ENCODE results near the gene CCR7. TPM values are rescaled to one million over a fixed set of nuclear protein-coding genes. Genes with fewer than 3 reads are reported as not detected.
A peak's percentile ranks its signal among the peaks of the same experiment; 100 is the strongest.

The CCR7 gene
- total RNA-seq, 1 experiment from 2014 or later: 0.57 TPM

GRCh38 chr17:40524243-40524965 lies 40.9 kb downstream of the CCR7 start:
- peaks cover 3% of the 10 kb centered on the region; the same call in 1 of the 2 replicates for H3K4me1 Mint-ChIP-seq
- POLR2A ChIA-PET: interaction anchor here (1.1 kb wide), 1 partner anchor 9 kb away, joined by 3 read pairs; no protein-coding TSS in a partner anchor
- CTCF ChIA-PET: interaction anchor here (0.8 to 2.7 kb wide), 6 partner anchors 9 to 166 kb away, joined by 3 to 20 read pairs (median 4); partner anchors contain the start of gene IGFBP4

DNA sequence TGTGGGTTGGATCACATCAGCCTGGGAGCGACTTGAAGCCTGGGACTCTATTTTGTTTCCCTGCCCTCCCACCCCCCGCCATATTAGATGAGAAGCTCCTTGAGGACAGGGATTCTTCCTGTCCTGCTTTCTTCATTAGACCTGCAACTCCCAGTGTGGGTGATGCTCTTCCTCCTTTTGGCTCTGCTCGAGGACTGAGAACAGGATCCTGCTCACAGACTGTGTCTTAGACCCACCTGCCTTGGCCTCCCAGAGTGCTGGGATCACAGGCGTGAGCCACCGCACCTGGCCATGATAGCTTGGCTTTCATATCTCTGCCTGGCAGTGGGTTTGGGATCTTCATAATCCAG lies 42.3 kb downstream of the CCR7 start:
- Mint-ChIP-seq H3K4me3 (no peak overlapping the region), H3K27ac (no peak overlapping the region), H3K36me3 (peaks cover 14% of the 10 kb centered on the region), H3K9me3 (peaks cover 15% of the 10 kb centered on the region), H3K27me3 (ENCODE audit: low read depth) (peaks cover 3% of the 10 kb centered on the region), H3K4me1 (peaks cover 10% of the 10 kb centered on the region)
- POLR2A ChIA-PET: interaction anchor here (0.8 kb wide), 1 partner anchor 47 kb away, joined by 3 read pairs; no protein-coding TSS in a partner anchor
- ATAC-seq (no peak), DNase-seq (ENCODE audit: low spot score) (no peak)
- CTCF ChIA-PET: interaction anchor here (0.7 to 2.7 kb wide), 5 partner anchors 9 to 47 kb away, joined by 3 to 20 read pairs (median 7); no protein-coding TSS in a partner anchor
- TF ChIP-seq ELF4 (CRISPR knock-in tag; IDR thresholded peaks at IDR 0.05; ENCODE audit: low read depth): no peak
- no peak for TF ChIP-seq ZNF416 (CRISPR knock-in tag; IDR thresholded peaks at IDR 0.05)
- TF ChIP-seq, protein P1, sequence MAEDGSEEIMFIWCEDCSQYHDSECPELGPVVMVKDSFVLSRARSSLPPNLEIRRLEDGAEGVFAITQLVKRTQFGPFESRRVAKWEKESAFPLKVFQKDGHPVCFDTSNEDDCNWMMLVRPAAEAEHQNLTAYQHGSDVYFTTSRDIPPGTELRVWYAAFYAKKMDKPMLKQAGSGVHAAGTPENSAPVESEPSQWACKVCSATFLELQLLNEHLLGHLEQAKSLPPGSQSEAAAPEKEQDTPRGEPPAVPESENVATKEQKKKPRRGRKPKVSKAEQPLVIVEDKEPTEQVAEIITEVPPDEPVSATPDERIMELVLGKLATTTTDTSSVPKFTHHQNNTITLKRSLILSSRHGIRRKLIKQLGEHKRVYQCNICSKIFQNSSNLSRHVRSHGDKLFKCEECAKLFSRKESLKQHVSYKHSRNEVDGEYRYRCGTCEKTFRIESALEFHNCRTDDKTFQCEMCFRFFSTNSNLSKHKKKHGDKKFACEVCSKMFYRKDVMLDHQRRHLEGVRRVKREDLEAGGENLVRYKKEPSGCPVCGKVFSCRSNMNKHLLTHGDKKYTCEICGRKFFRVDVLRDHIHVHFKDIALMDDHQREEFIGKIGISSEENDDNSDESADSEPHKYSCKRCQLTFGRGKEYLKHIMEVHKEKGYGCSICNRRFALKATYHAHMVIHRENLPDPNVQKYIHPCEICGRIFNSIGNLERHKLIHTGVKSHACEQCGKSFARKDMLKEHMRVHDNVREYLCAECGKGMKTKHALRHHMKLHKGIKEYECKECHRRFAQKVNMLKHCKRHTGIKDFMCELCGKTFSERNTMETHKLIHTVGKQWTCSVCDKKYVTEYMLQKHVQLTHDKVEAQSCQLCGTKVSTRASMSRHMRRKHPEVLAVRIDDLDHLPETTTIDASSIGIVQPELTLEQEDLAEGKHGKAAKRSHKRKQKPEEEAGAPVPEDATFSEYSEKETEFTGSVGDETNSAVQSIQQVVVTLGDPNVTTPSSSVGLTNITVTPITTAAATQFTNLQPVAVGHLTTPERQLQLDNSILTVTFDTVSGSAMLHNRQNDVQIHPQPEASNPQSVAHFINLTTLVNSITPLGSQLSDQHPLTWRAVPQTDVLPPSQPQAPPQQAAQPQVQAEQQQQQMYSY (CRISPR knock-in tag; IDR thresholded peaks at IDR 0.05): no peak
- no peak for TF ChIP-seq CBFB (CRISPR knock-in tag; IDR thresholded peaks at IDR 0.05; ENCODE audit: low read depth)
- no peak for TF ChIP-seq ZNF281 (CRISPR knock-in tag; IDR thresholded peaks at IDR 0.05)
- TF ChIP-seq HMGA2 (CRISPR knock-in tag; IDR thresholded peaks at IDR 0.05): no peak
- TF ChIP-seq GTF2I (CRISPR knock-in tag; conservative IDR thresholded peaks at IDR 0.05): no peak
- TF ChIP-seq, protein P2, sequence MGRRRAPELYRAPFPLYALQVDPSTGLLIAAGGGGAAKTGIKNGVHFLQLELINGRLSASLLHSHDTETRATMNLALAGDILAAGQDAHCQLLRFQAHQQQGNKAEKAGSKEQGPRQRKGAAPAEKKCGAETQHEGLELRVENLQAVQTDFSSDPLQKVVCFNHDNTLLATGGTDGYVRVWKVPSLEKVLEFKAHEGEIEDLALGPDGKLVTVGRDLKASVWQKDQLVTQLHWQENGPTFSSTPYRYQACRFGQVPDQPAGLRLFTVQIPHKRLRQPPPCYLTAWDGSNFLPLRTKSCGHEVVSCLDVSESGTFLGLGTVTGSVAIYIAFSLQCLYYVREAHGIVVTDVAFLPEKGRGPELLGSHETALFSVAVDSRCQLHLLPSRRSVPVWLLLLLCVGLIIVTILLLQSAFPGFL (CRISPR knock-in tag; IDR thresholded peaks at IDR 0.05; ENCODE audit: borderline replicate concordance): no peak
- TF ChIP-seq AFF4 (CRISPR knock-in tag; IDR thresholded peaks at IDR 0.05; ENCODE audit: borderline replicate concordance): no peak
- TF ChIP-seq, protein P3, sequence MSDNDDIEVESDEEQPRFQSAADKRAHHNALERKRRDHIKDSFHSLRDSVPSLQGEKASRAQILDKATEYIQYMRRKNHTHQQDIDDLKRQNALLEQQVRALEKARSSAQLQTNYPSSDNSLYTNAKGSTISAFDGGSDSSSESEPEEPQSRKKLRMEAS (CRISPR knock-in tag; IDR thresholded peaks at IDR 0.05): no peak

More at GRCh38 chr17:40524243-40524965, 40.9 kb downstream of the CCR7 start:
- H3K27me3 Mint-ChIP-seq (ENCODE audit: low read depth): peaks cover 3% of the 10 kb centered on the region
- H3K9me3 Mint-ChIP-seq: peaks cover 15% of the 10 kb centered on the region
- H3K27ac Mint-ChIP-seq: no peak overlapping the region
- H3K4me3 Mint-ChIP-seq: no peak overlapping the region
- TF ChIP-seq ATF1 (CRISPR knock-in tag; IDR thresholded peaks at IDR 0.05) (no peak), E2F5 (CRISPR knock-in tag; IDR thresholded peaks at IDR 0.05) (no peak)
- TF ChIP-seq, protein P4, sequence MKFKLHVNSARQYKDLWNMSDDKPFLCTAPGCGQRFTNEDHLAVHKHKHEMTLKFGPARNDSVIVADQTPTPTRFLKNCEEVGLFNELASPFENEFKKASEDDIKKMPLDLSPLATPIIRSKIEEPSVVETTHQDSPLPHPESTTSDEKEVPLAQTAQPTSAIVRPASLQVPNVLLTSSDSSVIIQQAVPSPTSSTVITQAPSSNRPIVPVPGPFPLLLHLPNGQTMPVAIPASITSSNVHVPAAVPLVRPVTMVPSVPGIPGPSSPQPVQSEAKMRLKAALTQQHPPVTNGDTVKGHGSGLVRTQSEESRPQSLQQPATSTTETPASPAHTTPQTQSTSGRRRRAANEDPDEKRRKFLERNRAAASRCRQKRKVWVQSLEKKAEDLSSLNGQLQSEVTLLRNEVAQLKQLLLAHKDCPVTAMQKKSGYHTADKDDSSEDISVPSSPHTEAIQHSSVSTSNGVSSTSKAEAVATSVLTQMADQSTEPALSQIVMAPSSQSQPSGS (CRISPR knock-in tag; IDR thresholded peaks at IDR 0.05; ENCODE audit: borderline replicate concordance, low read depth): no peak
- H3K36me3 Mint-ChIP-seq: peaks cover 14% of the 10 kb centered on the region
- DNase-seq (ENCODE audit: low spot score) (peak; percentile 8), ATAC-seq (no peak)
